ENCODE measurements around the gene LGALS1.

LGALS1 gene

GRCh38 chr22:37728620-37729019 lies 53.2 kb downstream of the LGALS1 start:
- DNase-seq, result no peak
